ENCODE results near the gene PARK7. TPM values are rescaled to one million over a fixed set of nuclear protein-coding genes. Genes with fewer than 3 reads are reported as not detected.

Gene PARK7
- total RNA-seq, 4 donors from 2014 or later = 48.2 to 85.8 (median 73.5) TPM

DNA sequence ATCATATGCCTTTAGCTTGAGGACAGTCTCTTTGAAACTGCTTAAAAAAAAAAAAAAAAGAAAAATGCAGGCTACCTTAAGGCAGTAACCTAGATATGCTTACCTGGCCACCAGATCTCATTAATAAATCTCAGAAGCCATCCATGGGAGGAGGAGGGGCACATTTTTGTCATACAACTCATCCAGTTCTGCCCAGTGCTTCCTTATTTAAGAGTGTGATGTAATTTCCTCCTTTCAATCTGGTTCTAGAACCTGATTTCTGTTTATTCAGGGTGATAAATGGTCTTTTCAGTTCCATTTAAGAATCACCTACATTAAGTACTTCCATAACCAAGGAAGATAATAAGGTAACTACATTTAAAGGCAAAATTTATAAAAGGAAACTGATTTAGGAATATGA is 58.5 kb downstream of the PARK7 start:
- no peak overlapping the region for H3K4me3 ChIP-seq

DNA sequence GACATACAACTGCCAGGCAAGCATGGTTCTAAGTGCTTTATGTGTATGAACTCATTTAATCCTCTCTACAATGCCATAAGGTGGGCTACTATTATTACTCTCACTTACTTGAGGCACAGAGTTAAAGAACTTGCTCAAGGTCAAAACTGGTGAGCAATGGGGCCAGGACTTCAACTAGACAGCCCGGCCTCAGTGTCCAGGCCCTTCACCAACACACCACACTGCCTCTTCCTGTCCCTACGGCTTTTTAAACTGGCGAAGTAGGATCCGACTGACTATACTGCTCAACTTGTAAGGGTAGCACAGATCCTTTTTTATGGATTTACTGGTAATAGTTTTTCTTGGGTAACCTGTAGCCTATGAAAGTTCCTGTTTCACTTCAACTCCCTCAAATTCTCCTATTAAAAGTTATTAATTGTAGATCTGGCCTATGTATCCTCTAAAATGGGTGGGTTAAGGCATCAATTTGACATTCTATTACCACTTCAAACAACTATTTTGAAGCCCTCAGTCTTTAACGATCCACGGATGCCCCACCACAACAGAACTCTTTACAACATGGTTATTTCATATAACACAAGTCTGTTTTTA is 60.3 kb downstream of the PARK7 start:
- H3K27me3 ChIP-seq = no peaks in the 10 kb centered on the region
- no peaks in the 10 kb centered on the region for H3K9me3 ChIP-seq
- DNase-seq = no peak
- TF ChIP-seq, protein P1, sequence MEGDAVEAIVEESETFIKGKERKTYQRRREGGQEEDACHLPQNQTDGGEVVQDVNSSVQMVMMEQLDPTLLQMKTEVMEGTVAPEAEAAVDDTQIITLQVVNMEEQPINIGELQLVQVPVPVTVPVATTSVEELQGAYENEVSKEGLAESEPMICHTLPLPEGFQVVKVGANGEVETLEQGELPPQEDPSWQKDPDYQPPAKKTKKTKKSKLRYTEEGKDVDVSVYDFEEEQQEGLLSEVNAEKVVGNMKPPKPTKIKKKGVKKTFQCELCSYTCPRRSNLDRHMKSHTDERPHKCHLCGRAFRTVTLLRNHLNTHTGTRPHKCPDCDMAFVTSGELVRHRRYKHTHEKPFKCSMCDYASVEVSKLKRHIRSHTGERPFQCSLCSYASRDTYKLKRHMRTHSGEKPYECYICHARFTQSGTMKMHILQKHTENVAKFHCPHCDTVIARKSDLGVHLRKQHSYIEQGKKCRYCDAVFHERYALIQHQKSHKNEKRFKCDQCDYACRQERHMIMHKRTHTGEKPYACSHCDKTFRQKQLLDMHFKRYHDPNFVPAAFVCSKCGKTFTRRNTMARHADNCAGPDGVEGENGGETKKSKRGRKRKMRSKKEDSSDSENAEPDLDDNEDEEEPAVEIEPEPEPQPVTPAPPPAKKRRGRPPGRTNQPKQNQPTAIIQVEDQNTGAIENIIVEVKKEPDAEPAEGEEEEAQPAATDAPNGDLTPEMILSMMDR (IDR thresholded peaks at IDR 0.05) = no peak
- no peak for TF ChIP-seq POLR2A (IDR thresholded peaks at IDR 0.05)
- no peaks in the 10 kb centered on the region for H3K36me3 ChIP-seq
- peaks cover 0 to 28% (median 8%) of the 10 kb centered on the region in 4 donors for H3K4me1 ChIP-seq
- peak overlapping the region in 1 of 4 donors; percentile 94 for H3K4me3 ChIP-seq
- peak overlapping the region in 1 of 4 donors; percentile 3 for H3K27ac ChIP-seq

More for the DNA sequence above, 58.5 kb downstream of the PARK7 start:
- TF ChIP-seq, protein P1 (IDR thresholded peaks at IDR 0.05) = no peak
- TF ChIP-seq POLR2A (IDR thresholded peaks at IDR 0.05) = no peak
- no peaks in the 10 kb centered on the region for H3K9me3 ChIP-seq
- H3K4me1 ChIP-seq = peaks cover 0 to 40% (median 0%) of the 10 kb centered on the region in 4 donors
- DNase-seq = peak in 1 of 3 donors; percentile 56
- H3K27ac ChIP-seq = peak overlapping the region in 1 of 4 donors; percentile 9
- no peaks in the 10 kb centered on the region for H3K27me3 ChIP-seq
- H3K36me3 ChIP-seq = no peaks in the 10 kb centered on the region

DNA sequence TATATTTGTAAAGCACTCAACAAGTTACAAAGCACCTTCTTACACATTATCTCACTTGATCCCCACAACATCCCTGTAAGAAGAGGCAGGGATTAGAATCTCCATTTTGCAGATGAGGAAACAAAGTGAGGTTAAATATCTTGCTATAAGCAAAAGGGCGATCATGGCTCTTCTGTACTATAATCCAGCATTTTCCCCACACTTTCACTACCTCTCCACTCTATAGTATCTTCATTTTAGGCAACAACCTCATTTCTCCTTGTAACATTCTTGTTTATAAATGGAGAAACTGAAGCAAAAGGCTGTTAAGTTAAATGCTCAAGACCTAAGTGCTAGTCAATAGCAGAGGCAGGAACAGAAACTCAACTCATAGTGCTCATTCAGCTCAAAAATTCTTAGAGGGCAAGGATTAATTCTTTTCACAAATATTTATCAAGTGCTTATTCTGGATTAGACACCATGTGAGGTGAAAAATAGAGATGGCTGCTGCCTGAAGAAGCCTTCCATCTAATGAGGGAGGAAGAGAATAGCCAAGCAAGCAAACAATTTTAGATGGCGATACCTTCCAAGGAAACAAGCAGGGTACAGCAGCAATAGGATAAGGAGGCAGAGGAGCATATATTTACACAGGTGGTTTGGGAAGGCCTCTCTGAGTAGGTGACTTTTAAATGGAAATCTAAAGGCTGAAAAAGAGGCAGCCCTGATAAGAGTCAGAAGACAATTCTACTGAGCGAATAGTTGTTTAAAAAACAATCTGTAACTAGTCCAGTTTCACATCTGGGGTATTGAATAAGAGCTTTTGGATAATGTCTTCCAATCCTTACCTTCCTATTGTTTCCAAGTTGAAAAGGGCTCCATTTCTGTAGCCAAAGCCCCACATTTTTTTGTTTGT is 61.1 kb downstream of the PARK7 start:
- Histone ChIP-seq H3K27me3 (no peaks in the 10 kb centered on the region), H3K9me3 (no peaks in the 10 kb centered on the region), H3K36me3 (no peaks in the 10 kb centered on the region), H3K4me3 (peak overlapping the region in 2 of 4 donors; percentile 94 to 97), H3K27ac (peak overlapping the region in 2 of 4 donors; percentile 3), H3K4me1 (peaks cover 0 to 33% (median 8%) of the 10 kb centered on the region in 4 donors)
- TF ChIP-seq, protein P1 (IDR thresholded peaks at IDR 0.05) = no peak
- no peak for TF ChIP-seq POLR2A (IDR thresholded peaks at IDR 0.05)
- DNase-seq = no peak

DNA sequence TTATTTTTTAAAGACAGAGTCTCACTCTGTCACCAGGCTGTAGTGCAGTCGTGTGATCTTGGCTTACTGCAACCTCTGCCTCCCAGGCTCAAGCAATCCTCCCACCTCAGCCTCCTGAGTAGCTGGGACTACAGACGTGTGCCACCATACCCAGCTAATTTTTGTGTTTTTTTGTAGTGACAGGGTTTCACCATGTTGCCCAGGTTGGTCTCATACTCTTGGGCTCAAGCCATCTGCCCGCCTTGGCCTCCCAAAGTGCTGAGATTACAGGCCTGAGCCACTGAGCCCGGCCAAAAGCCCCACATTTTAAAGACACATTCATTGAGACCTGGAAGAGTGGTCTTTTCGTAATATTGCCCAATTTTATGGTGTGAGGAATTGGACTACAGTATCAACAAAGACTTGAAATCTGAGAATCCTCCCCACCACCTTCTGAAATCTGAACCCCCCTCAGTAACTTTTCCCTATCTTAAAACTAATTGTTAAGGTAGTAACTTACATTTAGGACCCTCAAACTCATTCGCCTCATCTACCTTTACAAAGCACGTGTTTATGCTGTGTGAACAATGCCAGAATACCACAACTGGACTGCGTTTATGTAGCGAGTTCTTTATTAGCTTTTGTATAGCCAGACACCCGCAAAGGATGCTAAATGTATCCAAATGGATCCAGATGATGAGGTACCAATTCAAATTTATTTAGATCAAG is 61.9 kb downstream of the PARK7 start:
- no peak for TF ChIP-seq POLR2A (IDR thresholded peaks at IDR 0.05)
- TF ChIP-seq, protein P1 (IDR thresholded peaks at IDR 0.05) = no peak
- no peaks in the 10 kb centered on the region for H3K9me3 ChIP-seq
- peak overlapping the region in 2 of 4 donors; percentile 3 to 20 for H3K27ac ChIP-seq
- H3K4me3 ChIP-seq = peak overlapping the region in 2 of 4 donors; percentile 94 to 97
- no peaks in the 10 kb centered on the region for H3K27me3 ChIP-seq
- DNase-seq = no peak
- H3K4me1 ChIP-seq = peaks cover 0 to 33% (median 10%) of the 10 kb centered on the region in 4 donors
- H3K36me3 ChIP-seq = no peaks in the 10 kb centered on the region

DNA sequence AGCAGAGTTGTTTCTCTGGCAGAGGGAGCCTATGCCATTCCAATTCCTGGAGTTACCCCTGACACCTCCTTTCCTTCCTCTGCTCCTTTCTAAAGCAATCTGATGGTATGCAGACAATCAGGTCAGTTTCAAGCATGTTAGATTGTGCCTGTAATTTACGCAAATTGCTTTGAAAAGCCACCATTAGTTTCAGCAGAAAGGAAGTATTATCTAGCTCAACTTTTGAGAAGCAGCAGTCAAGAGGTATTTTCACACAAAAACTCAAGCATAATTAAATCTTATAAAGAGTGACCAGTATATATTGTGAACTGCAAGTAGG is 62.4 kb downstream of the PARK7 start:
- TF ChIP-seq, protein P1 (IDR thresholded peaks at IDR 0.05) = no peak
- no peak for TF ChIP-seq POLR2A (IDR thresholded peaks at IDR 0.05)
- Histone ChIP-seq H3K27me3 (no peaks in the 10 kb centered on the region), H3K4me3 (peak overlapping the region in 2 of 4 donors; percentile 94 to 97), H3K9me3 (no peaks in the 10 kb centered on the region), H3K4me1 (peaks cover 0 to 31% (median 11%) of the 10 kb centered on the region in 4 donors), H3K36me3 (no peaks in the 10 kb centered on the region), H3K27ac (no peak overlapping the region)
- no peak for DNase-seq

Data from Peyer's patch (tissue), 4 donors.